ENCODE results near the gene LACTB.

DNA sequence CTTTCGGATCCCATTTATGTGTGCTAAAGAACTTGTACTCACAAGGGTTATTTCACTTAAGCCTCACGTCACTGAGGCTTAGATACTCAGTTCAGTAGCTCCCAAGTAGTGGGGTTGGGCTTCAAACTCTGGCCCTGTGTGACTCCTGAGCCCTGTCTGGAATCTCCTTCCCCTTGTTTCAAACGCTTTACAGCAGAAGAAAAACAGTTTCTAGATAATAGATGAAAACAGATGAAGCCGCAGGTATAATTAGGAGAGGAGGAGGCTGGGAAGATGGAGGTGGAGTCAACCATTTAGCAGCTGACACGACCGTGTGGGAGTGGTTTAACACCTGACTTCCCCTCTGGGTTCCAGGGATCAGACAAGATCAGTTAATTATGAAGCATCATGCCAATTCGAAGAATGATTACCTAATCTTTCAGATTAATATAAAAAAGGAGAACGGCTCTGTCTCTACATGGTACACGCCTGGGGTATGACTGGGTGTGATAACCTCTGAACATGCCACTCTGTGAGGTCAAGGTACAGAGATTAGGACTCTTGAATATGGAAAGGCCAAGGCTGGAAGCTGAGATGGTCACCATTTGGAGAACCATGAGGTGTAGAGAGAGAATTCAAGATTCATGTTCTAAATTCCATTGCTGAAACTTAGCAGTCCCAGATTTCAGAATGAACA lies 48.0 kb upstream of the LACTB start:
- TF ChIP-seq, protein P1, sequence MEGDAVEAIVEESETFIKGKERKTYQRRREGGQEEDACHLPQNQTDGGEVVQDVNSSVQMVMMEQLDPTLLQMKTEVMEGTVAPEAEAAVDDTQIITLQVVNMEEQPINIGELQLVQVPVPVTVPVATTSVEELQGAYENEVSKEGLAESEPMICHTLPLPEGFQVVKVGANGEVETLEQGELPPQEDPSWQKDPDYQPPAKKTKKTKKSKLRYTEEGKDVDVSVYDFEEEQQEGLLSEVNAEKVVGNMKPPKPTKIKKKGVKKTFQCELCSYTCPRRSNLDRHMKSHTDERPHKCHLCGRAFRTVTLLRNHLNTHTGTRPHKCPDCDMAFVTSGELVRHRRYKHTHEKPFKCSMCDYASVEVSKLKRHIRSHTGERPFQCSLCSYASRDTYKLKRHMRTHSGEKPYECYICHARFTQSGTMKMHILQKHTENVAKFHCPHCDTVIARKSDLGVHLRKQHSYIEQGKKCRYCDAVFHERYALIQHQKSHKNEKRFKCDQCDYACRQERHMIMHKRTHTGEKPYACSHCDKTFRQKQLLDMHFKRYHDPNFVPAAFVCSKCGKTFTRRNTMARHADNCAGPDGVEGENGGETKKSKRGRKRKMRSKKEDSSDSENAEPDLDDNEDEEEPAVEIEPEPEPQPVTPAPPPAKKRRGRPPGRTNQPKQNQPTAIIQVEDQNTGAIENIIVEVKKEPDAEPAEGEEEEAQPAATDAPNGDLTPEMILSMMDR (IDR thresholded peaks at IDR 0.05; ENCODE audit: low read length): no peak
- no peak for TF ChIP-seq EZH2 (IDR thresholded peaks at IDR 0.05; ENCODE audit: borderline replicate concordance, low read length)
